GM21367 (cell line): ENCODE data around the gene TAF15.

Experiments
- ATAC-seq: cut with Tn5 transposase; IDR thresholded peaks from one replicate; pipeline ENCODE4 v1.9.1; 2021; ENCODE audit not compliant: unreplicated experiment

The TAF15 gene

DNA sequence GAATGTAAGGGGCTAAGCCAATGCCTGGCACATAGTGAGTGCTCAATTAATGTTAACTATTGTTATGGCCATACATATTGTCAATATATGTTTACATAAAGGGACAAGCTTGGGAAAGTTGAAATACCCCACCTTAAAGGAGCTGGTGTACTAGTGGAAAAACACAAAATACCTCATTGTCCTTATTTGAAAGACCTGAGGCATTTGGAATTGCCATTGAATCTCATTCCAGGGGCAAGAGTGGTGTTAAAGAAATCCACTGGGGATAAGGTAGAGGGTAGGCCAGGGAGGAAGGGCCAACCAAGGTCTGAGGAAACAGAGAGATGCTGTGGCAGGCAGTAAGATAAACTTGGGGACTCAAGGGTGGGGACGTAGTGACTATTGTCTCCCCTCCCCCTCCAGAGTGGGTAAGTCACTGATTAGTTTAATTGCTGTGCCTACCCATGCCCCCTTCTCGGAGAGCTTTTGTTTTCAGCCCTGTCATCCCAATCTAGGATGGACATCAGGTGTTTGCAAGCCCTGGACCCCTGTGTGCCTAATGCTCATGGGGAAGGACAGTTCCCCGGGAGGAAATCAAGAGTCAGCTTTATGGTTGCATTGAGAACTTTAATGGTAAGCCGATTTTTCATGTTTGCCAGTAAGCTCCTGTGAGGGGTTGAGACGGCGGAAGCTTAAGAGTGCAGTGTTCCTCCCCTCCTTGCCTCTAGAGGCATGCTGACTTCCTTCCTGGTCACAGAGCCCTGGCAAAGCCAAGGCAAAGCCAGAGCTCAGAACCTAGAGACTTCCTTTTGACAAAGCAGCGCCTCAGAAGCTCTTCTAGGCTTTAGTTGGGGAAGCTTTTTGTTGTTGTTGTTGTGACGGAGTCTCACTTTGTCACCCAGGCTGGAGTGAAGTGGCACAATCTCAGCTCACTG is 61.9 kb downstream of the TAF15 start:
- no peak for ATAC-seq

DNA sequence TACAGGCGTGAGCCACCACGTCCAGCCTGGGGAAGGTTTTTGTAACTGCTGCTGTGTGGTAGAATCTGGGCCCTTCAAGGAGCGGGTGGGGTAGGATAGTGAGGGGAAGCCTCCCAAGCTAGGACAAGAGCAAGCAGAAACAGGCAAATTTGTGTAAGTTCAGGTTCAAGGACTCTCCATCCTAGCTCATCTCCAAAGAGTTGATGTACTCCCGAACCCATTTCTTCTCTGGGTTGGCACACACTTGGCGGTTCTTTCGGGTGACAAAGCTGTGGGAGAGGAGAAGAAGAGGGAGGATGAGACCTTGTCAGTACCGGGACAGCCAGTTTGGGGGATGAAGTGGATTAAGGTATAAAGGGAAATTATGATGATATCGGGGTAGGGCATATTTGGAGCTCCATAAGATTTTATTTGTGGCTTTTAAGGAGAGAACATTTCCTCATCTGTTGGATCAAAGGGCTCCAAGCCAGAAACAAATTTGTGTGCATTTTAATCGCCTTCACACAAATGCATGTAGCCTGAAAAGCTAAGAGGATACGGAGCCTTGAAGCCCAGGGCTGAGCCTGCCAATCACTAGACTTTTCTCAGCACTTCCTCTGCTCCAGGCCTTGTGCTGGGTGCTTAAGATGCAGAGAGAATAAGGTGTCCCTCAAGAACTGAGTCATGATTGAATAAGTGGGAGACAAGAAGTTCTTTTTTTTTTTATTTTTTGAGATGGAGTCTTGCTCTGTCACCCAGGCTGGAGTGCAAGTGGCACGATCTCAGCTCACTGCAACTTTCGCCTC is 63.1 kb downstream of the TAF15 start:
- no peak for ATAC-seq

DNA sequence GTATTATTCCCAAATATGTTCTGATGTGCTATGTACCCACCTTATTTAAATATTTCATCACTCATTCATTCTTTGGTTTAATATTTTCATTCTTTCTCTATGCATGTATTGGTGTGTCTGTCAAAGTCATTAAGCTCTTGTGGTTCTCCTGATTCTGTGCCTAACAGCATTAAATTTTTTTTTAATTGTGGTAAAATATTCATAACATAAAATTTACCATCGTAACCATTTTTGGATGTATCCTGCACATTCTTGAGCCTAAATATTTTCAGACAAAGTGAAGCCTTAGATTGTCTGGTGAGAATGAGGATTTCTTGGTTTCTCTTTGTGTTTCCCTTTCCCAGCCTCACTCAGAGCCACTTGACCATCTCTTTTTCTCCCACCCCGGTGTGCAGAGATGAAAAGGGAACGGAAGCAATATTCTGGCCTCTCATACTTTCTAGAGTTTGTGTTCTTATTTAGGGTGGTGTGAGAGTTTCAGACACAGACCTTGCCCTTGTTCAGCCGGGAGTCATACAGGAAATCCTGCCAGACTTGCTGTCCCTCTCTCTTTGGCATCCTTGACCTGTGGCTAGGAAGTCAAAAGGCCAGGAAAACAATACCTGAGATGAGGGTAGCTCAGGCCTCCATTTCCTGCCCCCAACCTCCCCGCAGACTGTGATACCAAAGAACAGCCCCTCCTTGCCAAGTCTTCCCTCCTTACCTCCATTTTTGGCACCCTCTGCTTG is 66.0 kb downstream of the TAF15 start:
- no peak for ATAC-seq

DNA sequence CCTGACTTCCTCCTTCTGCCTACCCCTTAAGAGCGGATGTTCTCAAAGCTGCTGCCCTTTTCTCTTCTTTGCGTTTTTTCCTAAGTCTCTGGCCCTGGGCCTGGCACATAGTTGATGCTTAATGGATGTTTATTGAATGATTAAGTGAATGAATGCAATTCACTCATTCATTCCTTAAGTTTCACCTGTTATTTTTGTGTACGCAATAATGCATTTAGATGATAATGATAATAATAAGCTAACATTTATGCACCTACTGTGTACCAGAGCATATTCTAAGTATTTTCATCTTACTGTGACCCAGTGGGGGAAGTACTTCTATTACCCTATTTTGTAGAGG is 66.5 kb downstream of the TAF15 start:
- ATAC-seq = no peak

DNA sequence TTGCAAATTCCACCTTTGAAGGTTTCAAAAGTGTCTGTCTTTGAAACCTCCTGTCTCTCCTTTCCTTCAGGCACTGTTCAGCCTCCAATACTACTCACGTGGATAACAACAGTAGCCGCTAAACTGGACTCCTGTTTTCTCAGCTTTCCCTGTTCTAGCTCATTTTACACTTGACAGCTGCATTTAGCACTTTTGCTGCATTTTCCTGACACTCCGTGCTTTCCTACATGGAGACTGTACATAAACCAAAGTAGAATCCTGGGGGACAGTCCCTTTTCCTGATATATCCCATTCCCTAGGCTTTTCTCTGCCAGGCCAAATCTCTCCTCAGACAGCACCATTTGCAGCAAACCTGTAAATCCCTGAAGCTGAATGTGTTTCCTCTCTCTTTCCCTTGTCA is 67.2 kb downstream of the TAF15 start:
- no peak for ATAC-seq

DNA sequence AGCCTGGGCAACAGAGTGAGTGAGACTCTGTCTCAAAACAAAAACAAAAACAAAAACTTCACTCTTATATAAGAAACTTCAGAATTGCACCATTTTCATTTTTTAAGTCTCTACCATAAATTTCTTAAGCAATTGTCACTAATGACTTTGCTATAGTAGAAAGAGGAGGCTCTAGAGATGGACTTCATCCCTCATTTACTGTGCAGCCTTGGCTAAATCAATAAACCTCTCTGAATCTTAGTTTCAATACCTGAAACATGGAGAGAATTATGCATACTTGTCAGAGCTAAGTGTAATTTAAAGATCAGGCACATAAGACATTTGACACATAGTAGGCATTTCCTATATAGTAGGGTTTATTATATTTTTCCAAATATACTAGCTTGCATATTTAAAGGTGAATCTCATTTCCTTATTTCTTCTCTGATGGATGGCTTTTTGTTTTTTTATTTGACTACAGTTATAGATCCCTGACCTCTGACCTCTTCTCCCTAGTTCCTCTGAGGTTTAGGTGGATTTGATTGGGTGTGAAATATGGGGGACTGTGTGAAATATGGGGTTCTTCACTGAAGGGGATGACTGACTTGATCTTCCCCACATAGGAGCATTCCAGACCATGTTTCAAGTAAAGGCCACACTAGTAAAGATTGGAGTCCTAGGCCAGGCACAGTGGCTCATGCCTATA is 68.2 kb downstream of the TAF15 start:
- no peak for ATAC-seq

DNA sequence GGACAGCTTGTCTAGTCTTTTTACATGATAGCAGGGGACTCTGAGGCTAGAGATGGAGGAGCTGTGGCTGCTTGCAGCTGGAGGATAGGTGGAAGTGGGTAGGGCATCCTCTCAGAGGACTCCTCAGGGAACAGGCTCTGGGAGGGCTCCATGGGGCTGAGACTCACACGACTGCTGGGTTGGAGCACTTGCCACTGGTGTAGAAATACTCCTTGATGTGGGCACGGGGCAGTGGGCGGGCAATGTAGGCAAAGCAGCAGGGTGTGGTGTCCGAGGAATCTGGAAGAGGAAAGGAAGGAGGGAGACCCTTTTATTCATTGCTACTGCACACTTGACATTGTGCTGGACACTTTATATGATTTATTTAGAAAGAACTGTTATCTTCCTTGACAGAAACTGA is 69.1 kb downstream of the TAF15 start:
- ATAC-seq = no peak

DNA sequence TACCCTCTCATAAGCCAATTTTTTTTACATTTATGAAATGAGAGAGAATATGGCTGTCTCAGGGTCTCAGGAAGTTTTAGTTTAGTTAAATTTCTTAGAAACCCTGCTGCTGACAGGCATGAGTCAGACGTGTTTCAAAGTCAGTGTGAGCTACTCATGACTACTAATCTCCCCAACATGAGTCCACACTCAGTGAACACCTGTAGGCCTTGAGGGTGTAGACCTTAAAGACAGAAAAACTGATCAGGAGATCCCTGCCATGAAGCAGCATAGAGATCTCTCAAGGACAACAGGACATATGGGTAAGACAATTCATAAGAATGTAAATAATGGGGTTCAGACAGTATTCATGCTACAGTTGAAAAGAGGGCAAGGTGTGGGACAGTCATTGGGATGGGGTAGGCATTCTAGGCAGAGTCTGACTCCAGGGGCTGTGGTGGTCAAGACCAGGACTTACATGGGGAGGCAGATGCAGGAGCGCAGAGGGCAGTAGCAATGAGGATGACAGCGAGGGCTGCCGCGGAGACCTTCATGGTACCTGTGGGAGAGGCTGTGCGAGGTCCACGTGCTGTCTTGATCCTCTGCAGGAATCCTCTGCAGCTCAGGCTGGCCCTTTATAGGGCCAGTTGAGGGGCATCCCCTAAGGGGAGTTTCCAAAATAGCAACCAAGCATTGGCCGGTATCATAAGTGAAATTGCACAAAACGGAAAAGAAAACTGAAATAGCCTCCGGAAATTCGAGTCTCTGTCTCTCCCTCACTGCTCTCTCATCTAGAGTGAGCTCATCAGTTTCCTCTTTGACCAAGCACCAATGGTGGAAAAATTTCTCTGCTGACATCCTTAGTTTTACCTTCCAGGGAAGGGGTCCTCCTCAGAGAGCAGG is 70.7 kb downstream of the TAF15 start, which contains the start of gene CCL5:
CCL5 (minus strand) TSS at position 588 of the 882 bp plus-strand sequence.
- peak; percentile 79 for ATAC-seq

DNA sequence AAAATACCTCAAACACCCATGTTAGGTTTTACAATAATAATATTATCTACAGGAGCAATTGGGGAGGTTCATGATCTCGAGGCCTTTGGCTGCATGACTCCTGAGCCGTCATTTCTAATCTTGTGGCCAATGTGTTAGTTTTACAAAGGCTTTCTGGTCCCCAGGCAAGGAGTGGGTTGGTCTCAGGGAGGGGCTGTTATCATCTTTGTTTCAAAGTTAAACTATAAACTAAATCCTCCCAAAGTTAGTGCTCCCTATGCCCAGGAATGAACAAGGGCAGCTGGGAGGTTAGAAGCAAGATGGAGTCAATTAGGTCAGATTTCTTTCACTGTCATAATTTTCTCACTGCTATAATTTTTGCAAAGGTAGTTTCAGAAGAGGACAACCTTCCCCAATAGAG is 80.0 kb downstream of the TAF15 start:
- no peak for ATAC-seq

DNA sequence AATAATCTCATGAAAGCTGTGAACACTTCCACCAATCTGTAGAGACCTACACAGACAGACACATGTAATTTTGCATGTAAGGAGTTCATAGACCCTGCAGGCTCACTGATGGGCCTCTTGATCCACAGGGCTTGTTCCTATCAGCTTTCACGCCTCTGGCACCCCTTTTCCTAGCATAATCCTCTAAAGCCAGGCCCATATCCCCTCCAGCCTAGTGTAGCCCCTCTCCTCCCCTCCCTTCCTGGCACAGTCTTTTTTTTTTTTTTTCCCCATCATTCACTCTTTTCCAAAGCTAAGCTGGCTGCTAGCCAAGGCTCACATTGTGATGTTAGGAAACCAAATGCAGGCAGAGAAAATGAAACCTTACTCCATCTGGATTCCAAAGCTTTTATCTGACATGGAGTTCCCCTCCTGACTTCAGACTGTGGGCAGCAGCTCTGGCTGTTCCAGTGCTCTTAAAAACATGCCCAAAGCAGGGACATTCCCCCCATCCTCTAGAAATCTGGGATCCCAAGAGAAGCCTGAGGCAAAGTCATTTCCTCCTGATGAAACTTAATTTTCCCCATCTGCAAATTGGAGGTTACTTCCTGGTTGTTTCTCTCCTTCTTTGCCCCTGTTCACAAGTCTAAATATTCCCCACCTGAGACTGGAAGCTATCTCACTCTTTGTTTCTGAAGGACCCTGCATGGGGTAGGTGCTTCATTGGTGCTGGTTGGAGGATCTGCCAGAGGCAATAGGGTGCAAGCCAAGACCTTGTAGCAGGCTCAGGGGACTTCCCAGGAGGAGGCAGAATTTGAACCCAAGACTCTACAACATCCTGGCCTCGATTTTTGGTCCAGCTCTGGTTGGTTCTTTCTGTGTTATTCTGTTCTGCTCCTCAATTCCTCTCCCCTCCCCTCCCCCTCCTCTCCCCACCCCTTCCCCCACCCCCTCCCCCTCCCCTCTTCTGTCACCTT is 80.8 kb downstream of the TAF15 start:
- ATAC-seq = no peak

DNA sequence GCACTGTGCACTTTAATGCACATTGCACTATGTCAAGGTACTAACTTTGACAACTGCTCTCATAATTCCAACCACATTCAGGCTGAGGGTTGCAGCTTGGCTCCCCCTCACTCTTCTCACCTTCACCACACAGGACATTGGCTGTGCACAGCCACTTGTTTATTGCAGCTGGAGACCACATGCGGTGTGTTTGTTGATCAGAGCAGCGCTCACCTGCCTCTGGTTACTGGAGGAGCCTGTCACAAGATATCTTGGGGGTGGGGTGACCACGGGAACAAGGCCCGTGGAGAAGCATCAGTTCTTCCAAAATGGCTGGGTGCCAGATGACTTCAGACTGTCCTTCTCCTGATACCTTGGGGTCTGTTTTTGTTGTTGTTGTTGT is 81.5 kb downstream of the TAF15 start:
- ATAC-seq = no peak

DNA sequence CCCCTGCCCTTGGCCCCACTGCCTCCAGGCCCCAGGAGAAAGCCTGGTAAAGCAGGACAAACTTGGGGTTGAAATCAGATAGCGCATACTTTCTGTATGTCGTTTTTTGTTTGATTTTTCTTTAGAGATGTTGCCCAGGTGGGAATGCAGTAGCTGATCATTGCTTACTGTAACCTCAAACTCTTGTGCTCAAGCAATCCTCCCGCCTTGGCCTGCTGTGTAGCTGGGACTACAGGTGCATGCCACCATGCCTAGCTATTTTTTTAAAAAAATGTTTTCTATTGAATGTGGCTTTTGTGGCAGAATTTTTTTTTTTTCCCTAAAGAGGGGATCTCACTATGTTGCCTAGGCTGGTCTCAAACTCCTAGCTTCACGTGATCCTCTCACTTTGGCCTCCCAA is 82.0 kb downstream of the TAF15 start:
- no peak for ATAC-seq

DNA sequence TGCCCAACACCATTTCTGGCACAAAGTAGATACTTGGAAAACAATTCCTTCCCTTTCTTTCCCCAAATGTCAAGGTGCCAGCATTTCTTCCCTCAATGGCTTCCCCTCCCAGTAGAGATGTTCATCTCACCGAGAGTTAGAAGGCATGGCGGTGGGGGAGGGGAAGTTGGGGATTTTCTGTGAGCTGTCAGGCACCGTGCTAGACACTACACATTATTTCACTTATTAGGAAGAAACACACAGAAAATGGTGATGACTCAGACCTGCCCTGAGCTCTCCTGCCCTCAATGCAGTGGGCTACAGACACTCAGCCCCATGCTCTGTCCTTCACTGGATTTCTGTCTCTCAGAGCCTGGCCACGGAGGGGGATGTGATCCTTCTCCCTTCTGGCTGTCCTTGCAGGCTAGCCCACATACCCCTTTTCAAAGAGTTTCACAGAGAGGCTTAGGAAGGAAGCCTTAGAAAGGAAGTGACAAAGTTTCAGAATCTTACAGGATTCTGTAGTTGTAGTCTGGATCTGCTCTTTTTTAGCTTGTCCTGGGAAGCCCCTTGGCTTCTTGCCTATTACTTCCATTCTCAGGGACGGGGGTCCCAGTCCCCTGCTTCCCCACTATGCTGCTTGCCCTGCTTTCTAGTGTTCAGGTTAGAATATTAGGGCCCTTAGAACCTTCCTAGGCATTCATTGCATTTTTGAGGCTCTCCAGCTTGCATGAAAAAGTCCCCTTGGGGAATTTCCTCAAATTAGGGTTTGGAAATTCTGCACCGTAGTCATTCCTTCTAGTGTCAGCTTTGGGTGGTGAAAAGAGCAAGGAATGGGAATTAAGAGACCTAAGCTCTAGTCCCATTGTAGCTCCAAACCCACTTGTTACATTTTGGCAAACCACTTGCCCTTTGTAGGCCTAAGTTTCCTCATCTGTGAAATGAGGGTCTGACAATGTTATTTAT is 83.1 kb downstream of the TAF15 start:
- no peak for ATAC-seq

DNA sequence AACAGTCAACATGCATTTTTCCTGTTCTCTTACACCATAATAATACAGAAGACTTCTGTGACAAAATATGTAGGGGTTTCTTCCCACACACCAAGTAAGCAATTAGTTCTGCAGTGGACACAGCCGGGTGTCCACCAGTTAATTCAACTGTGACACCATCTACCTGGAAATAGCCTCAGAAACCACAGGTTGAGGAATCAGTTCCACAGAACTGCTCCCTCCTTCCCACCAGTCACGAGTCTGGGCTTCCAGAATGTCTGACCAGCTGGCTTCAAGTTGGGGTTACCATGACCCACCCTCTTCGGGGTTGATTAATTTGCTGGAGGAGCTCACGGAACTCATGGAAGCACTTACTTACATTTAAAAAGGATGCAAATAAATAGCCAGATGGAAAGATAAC is 84.5 kb downstream of the TAF15 start:
- no peak for ATAC-seq

DNA sequence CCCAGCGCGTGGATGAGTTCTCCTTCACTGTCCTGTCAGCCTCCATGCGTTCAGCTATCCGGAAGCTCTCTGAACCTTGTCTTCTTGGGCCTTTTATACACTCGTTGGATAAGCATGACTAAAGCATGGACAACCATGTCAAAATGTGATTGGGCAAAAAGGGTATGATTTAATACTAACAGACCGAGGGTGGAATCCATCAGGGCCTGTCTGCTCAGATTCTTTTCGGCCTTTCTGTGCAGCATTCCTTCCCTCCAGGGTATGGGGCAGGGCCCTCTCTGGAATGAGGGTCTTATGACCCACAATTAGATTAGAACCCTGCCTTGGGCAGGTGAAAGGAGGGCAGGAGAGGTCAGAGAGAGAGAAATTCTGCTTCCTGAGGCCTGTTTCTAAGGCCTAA is 84.9 kb downstream of the TAF15 start:
- no peak for ATAC-seq

DNA sequence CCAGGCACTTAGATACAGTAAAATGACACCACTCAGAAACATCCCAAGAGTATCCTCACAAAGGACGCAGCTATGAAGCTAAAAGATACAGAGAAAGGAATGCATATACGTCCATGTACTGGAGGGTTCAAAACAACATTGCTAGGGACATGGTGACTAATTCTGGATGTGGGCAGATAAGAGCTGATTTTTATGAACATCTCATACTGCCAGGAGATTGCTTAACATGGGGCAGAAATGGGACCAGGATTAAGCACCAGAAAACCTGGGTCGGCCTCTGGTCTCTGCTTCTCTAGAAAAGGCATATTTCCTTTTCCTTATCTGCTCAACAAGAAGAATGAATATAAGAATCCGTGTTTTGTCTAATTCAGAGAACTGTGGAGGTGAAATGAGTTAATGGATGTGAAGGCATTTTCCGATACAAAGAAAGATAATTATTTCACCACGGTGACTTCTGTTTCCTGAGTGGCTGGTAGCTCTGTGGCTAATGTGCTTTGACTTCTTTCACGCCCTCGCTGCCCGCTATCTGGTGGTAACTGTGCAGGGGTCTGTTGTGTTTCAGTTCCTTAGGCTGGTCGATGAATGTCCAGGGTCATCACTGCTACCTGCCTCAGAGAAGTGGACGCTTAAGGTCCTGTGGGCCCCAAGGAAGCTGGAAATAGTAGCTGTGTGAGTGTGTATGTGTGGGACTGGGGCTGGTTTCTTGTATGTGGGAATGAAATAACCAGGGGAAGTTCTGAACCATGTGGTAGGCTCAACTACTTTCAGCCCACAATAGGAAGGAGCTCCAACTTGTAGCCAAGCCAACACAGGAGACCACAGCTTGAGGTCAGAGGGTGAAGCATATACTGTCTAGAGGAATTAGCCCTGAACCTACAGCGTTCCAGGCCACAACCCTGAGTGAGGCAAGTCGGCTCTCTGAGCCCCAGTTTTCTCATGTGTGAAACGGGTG is 86.6 kb downstream of the TAF15 start:
- peak; percentile 45 for ATAC-seq
